D341Med (cell line): Measurements from ENCODE around the gene RASGEF1C.
A peak's percentile ranks its signal among the peaks of the same experiment; 100 is the strongest.

ENCODE experiments used
- DNase-seq: peaks from one replicate; pipeline ENCODE4 v3.0.0; 2012; ENCODE audit warnings: low spot score

Gene RASGEF1C

DNA sequence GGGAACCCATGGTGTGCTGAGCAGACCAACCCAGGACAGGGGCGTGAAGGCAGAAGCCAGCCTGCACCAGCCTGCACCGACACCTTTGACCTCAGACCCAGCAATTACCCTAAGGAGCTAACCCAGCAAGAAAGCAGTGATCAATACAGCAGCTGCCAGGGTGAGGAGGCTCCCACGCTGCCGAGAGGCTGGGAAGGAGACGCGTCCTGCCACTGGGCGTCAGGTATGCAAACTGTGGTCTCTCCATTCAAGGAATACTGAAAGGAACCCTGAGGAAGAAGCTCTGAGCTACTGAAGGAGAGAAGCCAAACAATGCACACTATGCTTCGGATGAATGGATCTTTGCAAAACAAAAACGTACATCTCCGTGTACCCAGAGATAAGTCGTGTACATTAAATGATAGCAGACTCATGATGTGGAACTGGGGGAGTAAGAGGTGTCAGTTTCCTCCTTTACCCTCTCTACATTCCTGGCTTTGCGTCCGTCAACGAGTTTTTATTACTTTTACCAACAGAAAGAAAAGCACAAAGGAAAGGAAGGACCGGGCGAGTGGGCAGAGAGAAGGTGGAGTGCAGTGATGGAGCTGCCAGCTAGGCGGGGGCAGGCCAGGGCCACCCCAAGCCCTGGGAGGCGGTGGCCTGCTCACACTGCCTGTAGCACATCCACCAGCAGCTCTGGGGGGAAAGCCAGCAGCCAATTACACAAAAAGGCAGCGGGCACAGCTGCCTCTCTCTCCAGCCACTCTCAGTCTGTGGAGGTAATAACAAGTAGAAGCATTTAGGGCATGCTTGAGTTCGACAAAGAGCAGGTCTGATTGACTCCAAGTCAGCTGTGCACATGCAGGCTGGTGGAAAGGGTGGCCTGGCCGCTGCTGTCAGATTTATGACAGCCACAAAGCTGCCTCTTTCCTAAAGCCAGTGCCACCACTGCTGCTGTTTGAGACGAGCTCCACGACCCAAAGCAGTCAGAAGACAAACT lies 29.3 kb downstream of the RASGEF1C start:
- no peak for DNase-seq

GRCh38 chr5:180178531-180179441 lies 30.2 kb downstream of the RASGEF1C start:
- no peak for DNase-seq

- DNase-seq, result no peak
Observed at GRCh38 chr5:180176191-180176590, 32.8 kb downstream of the RASGEF1C start.

DNA sequence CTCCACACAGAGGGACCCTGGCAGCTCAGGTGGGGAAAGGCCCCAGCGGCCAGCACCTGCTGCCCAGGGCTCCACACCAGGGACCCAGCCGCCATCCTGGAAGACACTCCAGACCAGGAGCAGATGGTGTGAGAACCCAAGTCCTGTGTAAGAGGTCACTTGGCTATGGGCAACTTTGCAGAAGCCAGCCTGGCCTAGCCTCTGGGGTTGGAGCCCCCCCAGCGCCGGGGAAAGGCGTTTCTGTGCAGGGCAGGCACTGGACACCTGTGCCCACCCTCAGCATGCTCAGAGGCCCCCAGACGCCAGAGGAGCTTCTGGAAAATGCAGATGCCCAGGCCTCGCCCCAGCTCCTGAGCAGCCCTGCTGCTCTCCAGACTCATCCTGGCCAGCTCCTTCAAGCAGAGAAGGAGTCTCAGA lies 34.0 kb downstream of the RASGEF1C start:
- no peak for DNase-seq

GRCh38 chr5:180174587-180174972 lies 34.4 kb downstream of the RASGEF1C start:
- no peak for DNase-seq

DNA sequence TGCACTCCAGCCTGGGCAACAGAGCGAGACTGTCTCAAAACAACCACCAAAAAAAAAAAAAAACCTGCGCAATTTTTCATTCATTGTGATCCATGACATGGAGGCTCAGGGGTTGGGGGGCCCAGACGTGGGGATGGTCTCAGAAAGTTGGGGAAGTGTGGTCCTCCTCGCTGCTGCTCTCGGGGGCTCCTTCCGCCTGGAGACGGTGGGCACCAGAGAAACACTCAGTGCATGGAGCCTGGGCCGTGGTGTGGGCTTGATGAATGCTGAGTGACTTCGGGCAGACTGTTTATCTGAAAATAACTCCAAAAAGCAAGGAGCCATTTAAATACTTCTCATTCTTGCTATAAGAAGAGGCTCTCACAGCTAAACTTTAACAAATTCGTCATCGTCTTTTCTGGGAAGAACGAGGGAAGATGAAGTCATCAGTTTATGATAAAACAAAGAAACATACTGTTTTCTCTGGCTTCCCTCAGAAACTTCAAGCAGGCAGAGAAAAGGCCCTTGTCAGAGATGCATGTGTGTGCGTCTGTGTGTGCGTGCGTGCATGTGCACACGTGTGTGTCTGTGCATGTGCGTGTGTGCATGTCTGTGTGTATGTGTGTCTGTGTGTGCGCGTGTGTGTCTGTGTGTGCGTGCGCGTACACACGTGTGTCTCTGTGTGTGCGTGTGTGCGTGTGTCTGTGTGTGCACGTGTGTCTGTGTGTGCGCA lies 35.0 kb downstream of the RASGEF1C start:
- DNase-seq, result peak; percentile 9

DNA sequence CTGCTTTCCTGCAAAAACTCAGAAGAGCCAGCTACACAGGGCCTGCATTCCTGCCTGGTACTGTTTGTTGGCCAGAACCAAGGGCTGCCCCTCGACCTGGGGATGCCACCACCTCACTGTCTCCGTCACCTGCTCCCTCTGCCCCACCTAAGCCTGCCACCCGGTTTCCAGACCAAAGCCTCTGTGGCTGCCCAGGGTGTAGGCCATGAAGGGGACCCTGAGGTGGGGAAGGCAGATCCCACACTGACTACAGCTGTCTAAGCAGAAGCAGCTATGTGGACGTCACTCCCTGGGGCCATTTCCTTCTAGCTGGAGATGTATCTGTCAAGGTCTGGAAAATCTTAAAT lies 35.8 kb downstream of the RASGEF1C start:
- no peak for DNase-seq

DNA sequence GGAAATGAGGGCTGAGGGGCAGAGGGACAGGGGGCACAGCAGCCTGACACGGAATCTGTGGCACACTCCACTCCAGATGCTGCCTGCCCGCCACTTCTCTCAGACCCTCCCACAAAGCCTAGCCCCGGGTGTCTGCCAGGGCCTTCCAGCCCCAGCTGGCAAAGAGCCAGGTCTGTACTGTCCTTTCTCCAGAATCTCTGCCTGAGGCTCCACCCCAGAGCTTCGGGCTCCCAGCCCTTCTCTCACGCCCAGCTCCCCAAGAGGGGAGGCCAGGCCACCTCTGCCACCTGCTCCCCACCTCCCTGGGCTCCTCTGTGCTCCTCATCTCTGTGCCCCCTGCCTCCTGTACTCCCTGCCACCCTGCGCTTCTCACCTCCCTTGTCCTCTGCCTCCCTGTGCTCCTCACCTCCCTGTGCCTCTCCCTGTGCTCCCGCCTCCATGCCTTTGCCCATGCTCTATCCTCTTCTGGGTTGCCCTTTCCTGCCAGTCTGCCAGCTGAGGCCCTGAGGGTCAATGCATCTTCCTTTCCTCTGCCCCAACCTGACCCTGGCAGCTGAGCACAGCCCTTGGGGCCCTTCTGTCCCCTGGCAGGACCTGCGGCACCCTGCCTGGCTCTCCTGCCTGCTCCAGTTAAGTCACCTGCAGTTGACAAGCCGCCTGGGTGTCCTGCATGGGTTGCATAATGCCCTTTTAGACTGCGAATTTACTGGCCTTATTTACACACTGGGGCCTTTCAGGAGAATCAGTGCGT lies 36.4 kb downstream of the RASGEF1C start:
- DNase-seq, result peak; percentile 46

GRCh38 chr5:180171568-180172094 lies 37.4 kb downstream of the RASGEF1C start:
- DNase-seq, result no peak

- no peak for DNase-seq
Observed at GRCh38 chr5:180170810-180171567, 38.0 kb downstream of the RASGEF1C start.

DNA sequence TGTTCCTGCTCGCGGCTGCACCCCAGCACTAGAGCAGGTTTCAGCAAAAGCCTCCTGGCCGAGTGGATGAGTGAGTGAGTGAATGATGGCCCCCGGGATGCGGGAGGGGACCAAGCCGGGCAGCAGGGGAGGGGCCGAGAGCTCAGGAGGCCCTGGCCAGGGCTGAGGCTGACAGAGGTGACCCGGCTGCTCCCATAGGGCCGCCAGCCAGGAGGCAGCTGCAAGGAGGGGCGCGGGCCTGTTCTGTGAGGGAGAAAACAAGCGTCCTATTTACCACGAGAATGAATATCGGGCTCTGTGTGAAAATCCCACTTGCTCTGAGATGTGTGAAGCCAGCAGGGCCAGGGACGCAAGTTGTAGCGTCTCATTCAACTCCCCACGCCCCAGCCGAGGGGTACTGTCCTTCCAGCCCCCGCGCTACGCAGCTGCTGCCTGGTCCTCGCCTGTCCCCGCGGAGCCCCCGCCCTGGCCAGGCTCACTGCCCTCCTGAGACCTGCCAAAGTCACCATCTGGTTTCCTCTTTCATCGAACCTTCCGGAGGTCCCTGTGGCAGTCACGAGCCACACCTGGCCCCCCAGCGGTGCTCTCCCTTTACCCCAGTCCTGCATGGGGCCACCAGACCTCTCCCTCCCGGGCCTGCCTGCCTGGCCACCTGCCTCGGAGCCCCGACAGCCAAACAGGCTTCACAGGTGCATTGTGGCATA lies 38.8 kb downstream of the RASGEF1C start:
- DNase-seq, result peak; percentile 34

DNA sequence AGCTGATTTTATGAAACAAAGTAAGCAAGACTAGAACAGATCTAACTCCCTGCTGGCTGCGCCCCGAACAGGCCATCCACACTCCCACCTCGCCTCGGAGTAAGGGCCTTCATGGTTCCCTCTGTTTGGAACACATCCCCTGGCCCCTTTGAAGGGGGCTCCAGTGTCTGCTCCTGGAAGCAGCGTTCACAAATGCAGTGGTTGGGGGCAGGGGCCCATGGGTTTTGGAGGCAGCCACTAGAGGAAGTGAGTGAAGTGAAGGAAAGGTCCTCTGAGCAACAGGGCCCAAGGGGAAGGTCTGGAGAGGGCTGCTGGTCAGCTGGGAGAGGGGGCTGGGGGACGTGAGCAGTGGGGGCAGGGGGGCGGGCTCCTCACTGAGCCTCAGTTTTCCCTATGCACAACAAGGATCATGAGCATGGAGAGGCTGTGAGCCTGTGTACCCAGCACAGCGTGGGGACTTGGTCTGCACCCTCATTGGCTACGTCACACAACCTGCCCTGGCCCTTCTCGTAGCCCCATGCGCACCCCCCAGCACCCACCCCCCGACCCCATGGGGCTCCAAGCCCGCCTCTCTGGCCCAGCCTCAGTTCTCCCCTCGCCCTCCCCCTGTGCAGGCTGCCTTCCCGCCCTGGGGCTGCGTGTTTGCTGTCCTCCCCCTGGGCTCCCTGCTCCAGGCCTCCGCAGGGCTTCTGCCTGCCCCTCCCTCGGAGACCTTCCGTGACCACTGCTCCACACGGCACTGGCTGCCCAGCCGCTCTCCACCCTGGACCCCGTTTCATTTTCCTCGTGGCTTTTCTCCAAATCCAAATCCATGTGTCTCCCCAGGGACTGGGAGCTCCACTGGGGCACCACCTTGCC lies 39.5 kb downstream of the RASGEF1C start:
- peak; percentile 54 for DNase-seq

GRCh38 chr5:180168758-180169157 lies 40.3 kb downstream of the RASGEF1C start:
- DNase-seq, result no peak

DNA sequence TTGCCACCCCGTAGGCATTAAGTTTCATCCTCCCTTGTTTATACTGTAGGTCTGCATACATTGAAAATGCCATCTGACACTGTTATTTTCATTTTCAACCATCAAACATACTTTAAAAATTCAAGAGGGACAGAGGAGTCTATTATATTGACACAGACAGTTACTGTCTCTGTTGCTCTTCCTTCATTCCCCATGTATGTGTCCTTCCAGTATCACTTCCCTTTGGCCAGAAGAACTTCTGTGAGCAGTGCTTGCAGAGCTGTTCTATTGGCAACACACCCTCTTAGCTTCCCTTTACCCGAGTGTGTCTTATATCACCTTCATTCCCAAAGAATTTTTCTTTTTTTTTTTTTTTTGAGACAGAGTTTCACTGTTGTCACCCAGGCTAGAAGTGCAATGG lies 42.8 kb downstream of the RASGEF1C start:
- no peak for DNase-seq

GRCh38 chr5:180162304-180162661 lies 46.7 kb downstream of the RASGEF1C start:
- no peak for DNase-seq

- no peak for DNase-seq
Observed at GRCh38 chr5:180161420-180162303, 47.3 kb downstream of the RASGEF1C start.

DNA sequence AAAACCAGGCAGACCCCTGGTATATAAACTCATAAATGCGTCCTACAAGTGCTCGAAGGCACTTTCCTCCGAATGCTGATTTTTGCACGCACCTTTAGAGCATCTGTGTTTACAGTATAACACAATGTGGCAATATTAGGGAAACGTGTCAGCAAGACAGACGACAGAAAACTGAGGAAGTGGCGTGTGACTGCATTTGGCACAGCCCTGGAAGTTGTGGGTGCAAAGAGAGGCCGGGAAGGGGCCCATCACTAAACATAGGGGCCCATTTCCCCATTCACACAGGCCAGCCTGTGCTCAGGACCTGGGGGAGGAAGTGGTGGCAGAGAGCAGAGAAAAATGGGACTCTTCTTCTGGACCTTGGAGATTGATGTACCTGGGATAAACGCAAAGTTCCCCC lies 48.2 kb downstream of the RASGEF1C start:
- DNase-seq, result no peak

DNA sequence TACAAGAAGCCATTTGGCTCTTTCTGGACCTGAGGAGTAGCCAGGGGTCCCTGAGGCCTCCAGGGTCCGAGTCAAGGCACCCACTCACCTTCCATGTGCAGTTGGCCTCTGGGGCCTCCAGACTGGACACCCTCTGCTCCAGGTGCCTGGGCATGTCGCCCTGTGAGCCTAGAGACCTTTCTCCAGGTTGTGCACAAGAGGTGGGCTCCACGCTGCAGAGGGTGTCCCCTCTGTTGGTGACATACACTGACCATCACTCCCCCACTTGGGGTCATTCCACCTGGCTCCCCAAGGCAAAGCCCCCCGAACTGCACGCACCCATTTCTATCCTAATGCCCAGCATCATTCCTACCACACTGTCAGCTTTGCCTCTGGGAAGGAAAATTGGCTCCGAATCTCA lies 48.8 kb downstream of the RASGEF1C start:
- no peak for DNase-seq
